ENCODE measurements around the gene CACNB1. TPM values are rescaled to one million over a fixed set of nuclear protein-coding genes. Genes with fewer than 3 reads are reported as not detected.

The CACNB1 gene
- total and polyA plus RNA-seq, 8 donors, result 2.4 to 57.2 (median 6.3) TPM

GRCh38 chr17:39195568-39196160, 1.8 kb downstream of the CACNB1 start:
- DNase-seq, result peak in 1 of 2 donors; percentile 55
- peak overlapping the region in 4 of 5 donors; percentile 10 to 97 (median 10) for H3K27ac ChIP-seq
- 53 to 74% (median 55%) methylated on average over 6 to 8 of the region's 8 CpGs for WGBS, 5 donors

GRCh38 chr17:39194985-39195524, 2.4 kb downstream of the CACNB1 start:
- Histone ChIP-seq H3K4me3 (no peak overlapping the region), H3K27me3 (no peaks in the 10 kb centered on the region), H3K36me3 (peaks cover 0 to 41% (median 37%) of the 10 kb centered on the region in 4 donors), H3K27ac (peak overlapping the region in 4 of 5 donors; percentile 10 to 97 (median 10)), H3K9me3 (no peaks in the 10 kb centered on the region), H3K4me1 (peaks cover 28 to 58% (median 47%) of the 10 kb centered on the region in 4 donors)
- TF ChIP-seq POLR2A (IDR thresholded peaks at IDR 0.05) (no peak), CTCF (IDR thresholded peaks at IDR 0.05) (no peak), EP300 (IDR thresholded peaks at IDR 0.05) (no peak), POLR2AphosphoS5 (IDR thresholded peaks at IDR 0.05) (no peak)
- 73 to 83% (median 76%) methylated on average over 5 to 10 of the region's 10 CpGs for WGBS, 5 donors
- intact Hi-C loops (cut with DNase I; ENCODE audit: low total_unique reads), result no loop called here
- no peak for DNase-seq

More at GRCh38 chr17:39195568-39196160, 1.8 kb downstream of the CACNB1 start:
- Histone ChIP-seq H3K4me1 (peaks cover 28 to 58% (median 47%) of the 10 kb centered on the region in 4 donors), H3K27me3 (no peaks in the 10 kb centered on the region), H3K36me3 (peaks cover 0 to 35% (median 31%) of the 10 kb centered on the region in 4 donors), H3K4me3 (peak overlapping the region in 2 of 4 donors; percentile 79 to 83), H3K9me3 (no peaks in the 10 kb centered on the region)
- intact Hi-C loops (cut with DNase I; ENCODE audit: low total_unique reads), result no loop called here
- TF ChIP-seq EP300 (IDR thresholded peaks at IDR 0.05) (no peak), CTCF (IDR thresholded peaks at IDR 0.05) (no peak), POLR2A (IDR thresholded peaks at IDR 0.05) (no peak), POLR2AphosphoS5 (IDR thresholded peaks at IDR 0.05) (no peak)

GRCh38 chr17:39194089-39194984, 3.1 kb downstream of the CACNB1 start:
- Histone ChIP-seq H3K4me3 (no peak overlapping the region), H3K36me3 (peaks cover 0 to 48% (median 44%) of the 10 kb centered on the region in 4 donors), H3K9me3 (no peaks in the 10 kb centered on the region), H3K27ac (peak overlapping the region in 3 of 5 donors; percentile 10 to 97 (median 11)), H3K4me1 (peaks cover 28 to 55% (median 45%) of the 10 kb centered on the region in 4 donors), H3K27me3 (no peaks in the 10 kb centered on the region)
- 65 to 82% (median 74%) methylated on average over 18 to 20 of the region's 20 CpGs for WGBS, 5 donors
- intact Hi-C loops (cut with DNase I; ENCODE audit: low total_unique reads), result no loop called here
- peak in 1 of 2 donors; percentile 86 for DNase-seq
- TF ChIP-seq POLR2A (IDR thresholded peaks at IDR 0.05), result no peak
- peak in 2 of 7 experiments; percentile 8 to 19 for TF ChIP-seq CTCF (IDR thresholded peaks at IDR 0.05)

GRCh38 chr17:39193346-39193745, 4.1 kb downstream of the CACNB1 start:
- no peak for TF ChIP-seq POLR2AphosphoS5 (IDR thresholded peaks at IDR 0.05)
- no peak for TF ChIP-seq EP300 (IDR thresholded peaks at IDR 0.05)
- no peak for TF ChIP-seq POLR2A (IDR thresholded peaks at IDR 0.05)
- TF ChIP-seq CTCF (IDR thresholded peaks at IDR 0.05), result no peak
- Histone ChIP-seq H3K4me1 (peaks cover 25 to 47% (median 39%) of the 10 kb centered on the region in 4 donors), H3K9me3 (no peaks in the 10 kb centered on the region), H3K27ac (no peak overlapping the region), H3K36me3 (peaks cover 0 to 58% (median 54%) of the 10 kb centered on the region in 4 donors), H3K27me3 (no peaks in the 10 kb centered on the region), H3K4me3 (no peak overlapping the region)
- 77 to 94% (median 86%) methylated on average over 7 to 10 of the region's 10 CpGs for WGBS, 5 donors
- no peak for DNase-seq
- intact Hi-C loops (cut with DNase I; ENCODE audit: low total_unique reads), result no loop called here
